Left ventricle myocardium inferior (tissue), 1 donor: ENCODE results near the gene TFB1M. TPM values are rescaled to one million over a fixed set of nuclear protein-coding genes. Genes with fewer than 3 reads are reported as not detected.
"Not testable (repeated sequence)": the region's sequence is repeated elsewhere in the genome, so short reads cannot be mapped to it uniquely, and the experiment has no call there.

Experiments used
- DNase-seq: peaks from one replicate; pipeline ENCODE4 v3.0.0-alpha.2; 2020
- H3K27ac ChIP-seq: fragments of 200-600 bp; replicated peaks from 2 replicates; pipeline ENCODE4 v1.8.0; 2021
- H3K27me3 ChIP-seq: fragments of 200-600 bp; 2 replicates; pipeline ENCODE4 v1.8.0; 2021; ENCODE audit warnings: low read depth
- H3K36me3 ChIP-seq: fragments of 200-600 bp; 2 replicates; pipeline ENCODE4 v1.8.0; 2021
- H3K4me1 ChIP-seq: fragments of 200-600 bp; 2 replicates; pipeline ENCODE4 v1.8.0; 2021
- H3K4me3 ChIP-seq: fragments of 200-600 bp; 2 replicates; pipeline ENCODE4 v1.8.0; 2021; ENCODE audit warnings: mild to moderate bottlenecking, moderate library complexity
- H3K9me3 ChIP-seq: fragments of 200-600 bp; replicated peaks from 2 replicates; pipeline ENCODE4 v1.8.0; 2021
- intact Hi-C: fragments of 100-400 bp; cut with micrococcal nuclease; formaldehyde crosslinking; loops from one replicate; pipeline ENCODE4 v1.11.0; 2022
- total RNA-seq: library from RNA; stranded (reverse); fragmentation: NEBNext Ultra II Directional; extraction: Animal tissue kit (Norgen Biotek cat#: 25700); gene quantifications from one replicate; pipeline ENCODE4 v1.2.1, GENCODE V29; 2021
- TF ChIP-seq, protein P1 (sequence below): fragments of 200-600 bp; IDR thresholded peaks from 2 replicates; pipeline ENCODE4 v1.8.0; 2021; ENCODE audit warnings: antibody characterized with exemption, mild to moderate bottlenecking, borderline replicate concordance
- donor health status: DM: no; HTN: yes; CAD: no; lungs with severe emphysema.

TFB1M gene
- total RNA-seq, 1 donor from 2014 or later, result 18.8 TPM

DNA sequence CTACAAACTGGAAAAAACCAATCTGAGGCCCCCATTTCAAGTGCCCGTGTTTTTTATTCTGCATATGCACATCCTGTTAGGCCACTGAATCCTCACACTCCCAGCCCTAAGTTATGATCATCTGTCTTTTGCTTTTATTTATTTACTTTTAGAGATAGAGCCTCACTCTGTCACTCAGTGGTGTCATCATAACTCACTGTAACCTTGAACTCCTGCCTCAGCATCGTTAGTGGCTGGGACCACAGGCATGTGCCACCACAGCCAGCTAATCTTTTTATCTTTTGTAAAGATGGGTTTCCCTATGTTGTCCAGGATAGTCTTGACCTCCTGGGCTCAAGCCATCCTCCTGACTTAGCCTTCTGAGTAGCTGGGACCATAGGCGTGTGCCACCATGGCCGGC lies 80.1 kb downstream of the TFB1M start:
- intact Hi-C loops, result no loop called here
- H3K27ac ChIP-seq, result no peak overlapping the region
- DNase-seq, result no peak

DNA sequence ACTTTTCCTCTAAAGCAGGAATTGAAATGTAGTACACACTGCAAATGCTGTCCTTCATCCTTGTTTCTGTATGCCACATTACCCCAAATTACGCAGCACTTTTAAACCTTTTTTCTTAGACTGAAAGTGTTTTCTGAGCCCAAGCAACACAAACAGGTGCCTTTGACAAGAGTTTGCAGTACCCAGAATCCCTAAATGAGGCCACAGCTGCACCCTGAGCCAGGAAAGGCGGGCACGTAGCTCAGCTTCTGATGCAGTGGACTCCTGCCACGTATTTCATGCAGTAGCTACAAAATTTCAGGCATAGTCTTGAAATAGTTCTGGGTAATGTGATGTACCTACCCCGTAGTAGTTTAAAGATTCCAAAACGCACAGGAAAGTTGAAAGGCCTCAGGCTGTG lies 81.4 kb downstream of the TFB1M start:
- no peaks in the 10 kb centered on the region for H3K27me3 ChIP-seq
- intact Hi-C loops, result no loop called here
- H3K36me3 ChIP-seq, result no peaks in the 10 kb centered on the region
- H3K4me1 ChIP-seq, result no peaks in the 10 kb centered on the region
- no peaks in the 10 kb centered on the region for H3K9me3 ChIP-seq
- no peak overlapping the region for H3K27ac ChIP-seq
- no peak for DNase-seq
- TF ChIP-seq, protein P1, sequence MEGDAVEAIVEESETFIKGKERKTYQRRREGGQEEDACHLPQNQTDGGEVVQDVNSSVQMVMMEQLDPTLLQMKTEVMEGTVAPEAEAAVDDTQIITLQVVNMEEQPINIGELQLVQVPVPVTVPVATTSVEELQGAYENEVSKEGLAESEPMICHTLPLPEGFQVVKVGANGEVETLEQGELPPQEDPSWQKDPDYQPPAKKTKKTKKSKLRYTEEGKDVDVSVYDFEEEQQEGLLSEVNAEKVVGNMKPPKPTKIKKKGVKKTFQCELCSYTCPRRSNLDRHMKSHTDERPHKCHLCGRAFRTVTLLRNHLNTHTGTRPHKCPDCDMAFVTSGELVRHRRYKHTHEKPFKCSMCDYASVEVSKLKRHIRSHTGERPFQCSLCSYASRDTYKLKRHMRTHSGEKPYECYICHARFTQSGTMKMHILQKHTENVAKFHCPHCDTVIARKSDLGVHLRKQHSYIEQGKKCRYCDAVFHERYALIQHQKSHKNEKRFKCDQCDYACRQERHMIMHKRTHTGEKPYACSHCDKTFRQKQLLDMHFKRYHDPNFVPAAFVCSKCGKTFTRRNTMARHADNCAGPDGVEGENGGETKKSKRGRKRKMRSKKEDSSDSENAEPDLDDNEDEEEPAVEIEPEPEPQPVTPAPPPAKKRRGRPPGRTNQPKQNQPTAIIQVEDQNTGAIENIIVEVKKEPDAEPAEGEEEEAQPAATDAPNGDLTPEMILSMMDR, result no peak
- no peak overlapping the region for H3K4me3 ChIP-seq

More for the DNA sequence above, 80.1 kb downstream of the TFB1M start:
- H3K4me3 ChIP-seq, result no peak overlapping the region
- no peaks in the 10 kb centered on the region for H3K4me1 ChIP-seq
- TF ChIP-seq, protein P1, result no peak
- H3K9me3 ChIP-seq, result no peaks in the 10 kb centered on the region
- H3K27me3 ChIP-seq, result no peaks in the 10 kb centered on the region
- no peaks in the 10 kb centered on the region for H3K36me3 ChIP-seq

DNA sequence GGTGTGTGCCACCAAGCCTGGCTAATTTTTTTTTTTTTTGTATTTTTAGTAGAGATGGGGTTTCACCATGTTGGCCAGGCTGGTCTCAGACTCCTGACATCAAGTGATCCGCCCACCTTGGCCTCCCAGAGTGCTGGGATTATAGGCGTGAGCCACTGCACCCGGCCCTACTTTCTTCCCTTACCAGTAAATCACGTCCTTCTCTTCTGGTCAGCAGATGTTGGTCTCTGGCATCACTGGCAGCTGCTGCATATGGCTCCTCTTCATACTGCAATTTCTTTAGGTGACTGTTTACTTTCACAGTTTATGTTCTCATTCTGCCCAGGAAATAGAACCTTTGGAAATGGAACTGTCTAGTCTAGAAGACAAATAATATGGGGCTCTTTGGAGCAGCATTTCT lies 83.3 kb downstream of the TFB1M start:
- intact Hi-C loops, H3K4me3 ChIP-seq, H3K27ac ChIP-seq, H3K4me1 ChIP-seq, H3K9me3 ChIP-seq, H3K36me3 ChIP-seq, H3K27me3 ChIP-seq, DNase-seq: not testable (repeated sequence)

DNA sequence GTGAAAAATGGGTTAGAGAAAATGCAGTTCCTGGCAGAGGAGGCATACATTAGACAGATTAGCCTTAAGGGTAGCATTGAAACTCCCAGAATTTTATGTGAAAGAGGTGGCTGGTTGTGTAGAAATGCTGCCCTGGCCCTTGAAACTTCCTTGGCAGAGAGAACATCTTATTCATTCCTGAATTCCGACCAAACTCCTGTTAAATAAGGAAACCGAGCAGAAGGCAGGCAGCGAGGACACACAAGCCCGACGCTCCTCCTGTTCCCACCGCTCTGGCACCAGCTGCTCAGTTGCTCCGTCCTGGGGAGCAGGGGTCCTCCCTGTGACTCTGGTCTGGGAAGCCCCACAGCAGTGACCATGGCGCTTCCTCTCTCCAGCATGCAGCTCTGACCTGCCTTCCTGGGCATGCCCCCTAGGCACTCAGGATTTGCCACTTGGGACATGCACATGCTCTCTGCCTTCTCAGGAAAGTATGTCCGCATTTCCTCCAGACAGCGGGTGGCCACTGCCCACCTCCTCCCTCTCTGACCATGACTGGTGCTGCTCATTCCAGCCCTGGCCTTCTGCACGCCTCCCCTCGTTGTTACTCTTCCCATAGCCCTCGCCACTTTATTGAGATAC lies 85.6 kb downstream of the TFB1M start:
- H3K9me3 ChIP-seq, result no peaks in the 10 kb centered on the region
- intact Hi-C loops, result no loop called here
- H3K4me1 ChIP-seq, result no peaks in the 10 kb centered on the region
- no peak for DNase-seq
- TF ChIP-seq, protein P1, result no peak
- no peak overlapping the region for H3K27ac ChIP-seq
- H3K36me3 ChIP-seq, result no peaks in the 10 kb centered on the region
- H3K27me3 ChIP-seq, result no peaks in the 10 kb centered on the region
- no peak overlapping the region for H3K4me3 ChIP-seq

DNA sequence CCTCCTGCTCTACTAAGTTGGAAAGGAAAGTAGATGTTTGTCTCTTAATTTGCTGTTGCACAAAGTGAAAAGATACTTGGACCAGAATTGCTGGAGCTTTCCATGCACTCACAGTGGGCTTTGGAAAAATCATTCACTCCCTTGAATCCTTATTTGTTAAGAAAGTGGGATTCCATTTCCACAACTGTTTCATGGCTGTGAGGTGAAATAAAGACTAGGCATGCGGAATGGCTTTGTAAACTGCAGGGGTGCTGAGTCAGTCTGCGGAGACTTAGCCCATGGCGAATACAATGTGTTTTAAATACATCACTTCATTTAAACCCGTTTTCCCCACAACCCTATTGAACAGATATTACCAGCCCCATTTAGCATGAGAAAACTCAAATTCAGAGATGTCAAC lies 87.2 kb downstream of the TFB1M start:
- Histone ChIP-seq H3K27ac (no peak overlapping the region), H3K4me3 (no peak overlapping the region), H3K9me3 (no peaks in the 10 kb centered on the region), H3K36me3 (no peaks in the 10 kb centered on the region), H3K4me1 (no peaks in the 10 kb centered on the region), H3K27me3 (no peaks in the 10 kb centered on the region)
- intact Hi-C loops, result no loop called here
- DNase-seq, result no peak
- TF ChIP-seq, protein P1, result no peak

DNA sequence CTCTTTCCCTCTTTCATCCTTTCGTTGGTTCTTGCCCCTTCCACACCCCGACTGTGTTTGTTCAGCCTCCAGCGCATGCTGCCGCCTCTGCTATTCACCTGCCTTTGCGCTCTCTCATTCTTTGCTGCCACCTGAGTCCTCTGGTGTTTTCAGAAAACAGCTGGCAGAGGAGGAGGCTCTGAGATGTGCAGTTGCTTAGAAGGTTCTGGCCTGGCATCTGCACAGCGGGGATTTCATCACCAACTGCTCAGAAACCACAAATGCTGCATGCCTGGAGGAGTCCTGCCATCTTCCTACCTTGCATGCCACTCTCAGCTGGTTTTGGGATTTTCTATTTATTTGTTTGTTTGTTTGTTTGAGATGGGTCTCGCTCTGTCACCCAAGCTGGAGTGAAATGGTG lies 89.7 kb downstream of the TFB1M start:
- Histone ChIP-seq H3K27me3 (no peaks in the 10 kb centered on the region), H3K4me1 (no peaks in the 10 kb centered on the region), H3K9me3 (no peaks in the 10 kb centered on the region), H3K36me3 (no peaks in the 10 kb centered on the region), H3K4me3 (no peak overlapping the region), H3K27ac (no peak overlapping the region)
- intact Hi-C loops, result no loop called here
- no peak for DNase-seq
- TF ChIP-seq, protein P1, result no peak
